PFSK-1 (cell line): ENCODE results near the gene GUK1.

ENCODE experiments used
- POLR2AphosphoS5 ChIP-seq: IDR thresholded peaks from 2 replicates; pipeline ENCODE4 v1.6.1; 2012; ENCODE audit warnings: low read depth, mild to moderate bottlenecking, control low read depth, low read length, moderate library complexity
- REST ChIP-seq, 2 experiments: IDR thresholded peaks; 2 replicates each; pipeline versions ENCODE4 v1.6.1 to v1.8.0; 2011 to 2012; ENCODE audit warnings: low read depth in 2 of 2, low read length in 2 of 2, control low read depth in 1 of 2, inconsistent platforms in 1 of 2, mild to moderate bottlenecking in 1 of 2, moderate library complexity in 1 of 2; ENCODE audit not compliant: insufficient read depth in 1 of 2
- SIN3A ChIP-seq: IDR thresholded peaks from 2 replicates; pipeline ENCODE4 v1.6.1; 2012; ENCODE audit warnings: mild to moderate bottlenecking, low read length, moderate library complexity, borderline replicate concordance; ENCODE audit not compliant: insufficient read depth
- TAF1 ChIP-seq: IDR thresholded peaks from 2 replicates; pipeline ENCODE4 v1.6.1; 2012; ENCODE audit warnings: low read length, control low read depth, borderline replicate concordance; ENCODE audit not compliant: insufficient read depth

GRCh38 chr1:228164561-228165371 lies 24.7 kb downstream of the GUK1 start:
- no peak for TF ChIP-seq POLR2AphosphoS5
- no peak for TF ChIP-seq TAF1
- no peak for TF ChIP-seq REST (IDR thresholded peaks at IDR 0.05; ENCODE audit: insufficient read depth in 1 of 2, low read depth in 2 of 2, low read length in 2 of 2)
- no peak for TF ChIP-seq SIN3A
